IPS DF 4.7 (cell line): ENCODE measurements around the gene OR52H1.

ENCODE experiments used
- DNase-seq: peaks from one replicate; pipeline ENCODE4 v3.0.0-alpha.2; 2013; ENCODE audit warnings: low spot score; ENCODE audit errors: extremely low read depth

The OR52H1 gene

GRCh38 chr11:5534046-5534445 lies 14.3 kb downstream of the OR52H1 start:
- DNase-seq: no peak

- no peak for DNase-seq
Observed at GRCh38 chr11:5531053-5531831, 17.1 kb downstream of the OR52H1 start.

- no peak for DNase-seq
Observed at GRCh38 chr11:5528495-5528894, 19.8 kb downstream of the OR52H1 start.

GRCh38 chr11:5527716-5528115 lies 20.6 kb downstream of the OR52H1 start:
- no peak for DNase-seq

GRCh38 chr11:5524756-5525155 lies 23.6 kb downstream of the OR52H1 start:
- DNase-seq: no peak

GRCh38 chr11:5522308-5522707 lies 26.0 kb downstream of the OR52H1 start:
- no peak for DNase-seq

- no peak for DNase-seq
Observed at GRCh38 chr11:5521540-5521939, 26.8 kb downstream of the OR52H1 start.

- DNase-seq: no peak
Observed at GRCh38 chr11:5516599-5516998, 31.7 kb downstream of the OR52H1 start, which contains the start of gene UBQLNL. Gene UBQLNL (minus strand): TSS chr11:5516699. CDS start chr11:5516441, 258 bp downstream.

GRCh38 chr11:5514841-5515240 lies 33.5 kb downstream of the OR52H1 start:
- no peak for DNase-seq

- DNase-seq: no peak
Observed at GRCh38 chr11:5509803-5510202, 38.5 kb downstream of the OR52H1 start, which contains the start of gene UBQLN3. Gene UBQLN3 (minus strand): TSS chr11:5509957. CDS start chr11:5509558, 399 bp downstream.

GRCh38 chr11:5508605-5509004 lies 39.7 kb downstream of the OR52H1 start:
- no peak for DNase-seq

- DNase-seq: no peak
Observed at GRCh38 chr11:5507933-5508305, 40.4 kb downstream of the OR52H1 start.

GRCh38 chr11:5507177-5507932 lies 41.0 kb downstream of the OR52H1 start:
- no peak for DNase-seq

GRCh38 chr11:5505363-5506048 lies 42.8 kb downstream of the OR52H1 start:
- no peak for DNase-seq

- DNase-seq: no peak
Observed at GRCh38 chr11:5504403-5504921, 43.9 kb downstream of the OR52H1 start.

- no peak for DNase-seq
Observed at GRCh38 chr11:5500393-5500801, 47.9 kb downstream of the OR52H1 start.

GRCh38 chr11:5499671-5500070 lies 48.7 kb downstream of the OR52H1 start:
- no peak for DNase-seq
